ENCODE measurements around the gene SLC7A5. TPM values are rescaled to one million over a fixed set of nuclear protein-coding genes. Genes with fewer than 3 reads are reported as not detected.

The SLC7A5 gene
- total and polyA plus RNA-seq, 2 of the 13 experiments (the other 11 are each of a cell fraction or from before 2014, with no cell fraction given), result 79.6 to 155 TPM

GRCh38 chr16:87815567-87815966, 53.7 kb downstream of the SLC7A5 start (continued):
- TF ChIP-seq ZNF629 (CRISPR knock-in tag; conservative IDR thresholded peaks at IDR 0.05) (0 out of 2 replicates have a peak, but pooled peaks have one; percentile 17), CEBPB (IDR thresholded peaks at IDR 0.05; ENCODE audit: borderline replicate concordance, low read depth, low read length) (no peak), ZSCAN5A (CRISPR knock-in tag; IDR thresholded peaks at IDR 0.05; ENCODE audit: borderline replicate concordance) (no peak), ZNF143 (CRISPR knock-in tag; IDR thresholded peaks at IDR 0.05) (no peak), ATF5 (CRISPR knock-in tag; IDR thresholded peaks at IDR 0.05; ENCODE audit: low read depth) (no peak), MYC (CRISPR knock-in tag; IDR thresholded peaks at IDR 0.05; ENCODE audit: borderline replicate concordance) (peak; percentile 71; the same call in 1 of the 2 replicates), NFRKB (IDR thresholded peaks at IDR 0.05) (no peak), ZNF205 (CRISPR knock-in tag; IDR thresholded peaks at IDR 0.05) (no peak), CBX5 (CRISPR knock-in tag; IDR thresholded peaks at IDR 0.05; ENCODE audit: borderline replicate concordance) (peak; percentile 25; the same call in 1 of the 2 replicates), TCF12 (IDR thresholded peaks at IDR 0.05) (no peak), TCF12 (CRISPR knock-in tag; IDR thresholded peaks at IDR 0.05) (no peak; the same call in 1 of the 2 replicates), SPEN (CRISPR knock-in tag; IDR thresholded peaks at IDR 0.05; ENCODE audit: low read depth) (no peak), ZFP36L2 (CRISPR knock-in tag; IDR thresholded peaks at IDR 0.05) (no peak), ZNF713 (CRISPR knock-in tag; IDR thresholded peaks at IDR 0.05) (no peak), ZNF775 (CRISPR knock-in tag; IDR thresholded peaks at IDR 0.05; ENCODE audit: borderline replicate concordance) (no peak), ZNF460 (CRISPR knock-in tag; IDR thresholded peaks at IDR 0.05; ENCODE audit: borderline replicate concordance) (no peak), ZNF235 (CRISPR knock-in tag; IDR thresholded peaks at IDR 0.05; ENCODE audit: borderline replicate concordance) (no peak), TFE3 (CRISPR knock-in tag; IDR thresholded peaks at IDR 0.05) (no peak), ZNF577 (CRISPR knock-in tag; IDR thresholded peaks at IDR 0.05; ENCODE audit: borderline replicate concordance, low read depth) (no peak), ZNF232 (CRISPR knock-in tag; IDR thresholded peaks at IDR 0.05; ENCODE audit: borderline replicate concordance) (peak; percentile 82; the same call in 1 of the 2 replicates), POLR2AphosphoS2 (IDR thresholded peaks at IDR 0.05; ENCODE audit: low read depth, low read length) (no peak), ZBTB39 (CRISPR knock-in tag; IDR thresholded peaks at IDR 0.05) (no peak), ZFP37 (CRISPR knock-in tag; IDR thresholded peaks at IDR 0.05; ENCODE audit: borderline replicate concordance) (0 out of 2 replicates have a peak, but pooled peaks have one; percentile 72), ZNF430 (CRISPR knock-in tag; IDR thresholded peaks at IDR 0.05) (no peak), ZNF121 (CRISPR knock-in tag; IDR thresholded peaks at IDR 0.05) (peak; percentile 72; the same call in 1 of the 2 replicates), PRPF4 (IDR thresholded peaks at IDR 0.05; ENCODE audit: low read depth, low read length, poor library complexity, severe bottlenecking) (no peak)
